ENCODE measurements around the gene SRPK2. TPM values are rescaled to one million over a fixed set of nuclear protein-coding genes. Genes with fewer than 3 reads are reported as not detected.
"Not testable (repeated sequence)": the region's sequence is repeated elsewhere in the genome, so short reads cannot be mapped to it uniquely, and the experiment has no call there.

Gene SRPK2
- total RNA-seq, 2 donors from 2014 or later: 26.5 to 28.9 TPM

- intact Hi-C loops (cut with DNase I): no loop called here
- ATAC-seq (no peak), DNase-seq (no peak)
Measured at GRCh38 chr7:105346593-105347322, 42.0 kb downstream of the SRPK2 start.

- no peak for DNase-seq
Measured at GRCh38 chr7:105346138-105346537, 42.6 kb downstream of the SRPK2 start.

GRCh38 chr7:105345725-105346124, 43.0 kb downstream of the SRPK2 start:
- no peak for DNase-seq

More at GRCh38 chr7:105346138-105346537, 42.6 kb downstream of the SRPK2 start:
- intact Hi-C loops (cut with DNase I): no loop called here
- peak in 1 of 2 donors; percentile 35 for ATAC-seq

GRCh38 chr7:105345003-105345402, 43.7 kb downstream of the SRPK2 start:
- no peak for DNase-seq

More at GRCh38 chr7:105345725-105346124, 43.0 kb downstream of the SRPK2 start:
- intact Hi-C loops (cut with DNase I): no loop called here
- no peak for ATAC-seq

GRCh38 chr7:105339404-105340323, 49.1 kb downstream of the SRPK2 start:
- peak in 1 of 2 donors; percentile 43 for ATAC-seq
- intact Hi-C loops (cut with DNase I): loop anchor here in 1 of 2 donors (10.0 kb wide), 1 partner anchor 185 kb away; no protein-coding TSS in a partner anchor
- no peak for DNase-seq

More at GRCh38 chr7:105345003-105345402, 43.7 kb downstream of the SRPK2 start:
- intact Hi-C loops (cut with DNase I): no loop called here
- ATAC-seq: no peak

- ATAC-seq: no peak
- DNase-seq: no peak
- intact Hi-C loops (cut with DNase I): loop anchor here in 1 of 2 donors (10.0 kb wide), 1 partner anchor 183 kb away; no protein-coding TSS in a partner anchor
Measured at GRCh38 chr7:105337529-105337928, 51.2 kb downstream of the SRPK2 start.

GRCh38 chr7:105336009-105336408, 52.7 kb downstream of the SRPK2 start:
- intact Hi-C loops (cut with DNase I): loop anchor here in 1 of 2 donors (10.0 kb wide), 1 partner anchor 181 kb away; no protein-coding TSS in a partner anchor
- no peak for ATAC-seq
- no peak for DNase-seq

GRCh38 chr7:105332661-105333060, 56.1 kb downstream of the SRPK2 start:
- not testable (repeated sequence) for DNase-seq, ATAC-seq
- intact Hi-C loops (cut with DNase I): loop anchor here in 1 of 2 donors (10.0 kb wide), 1 partner anchor 178 kb away; no protein-coding TSS in a partner anchor

- DNase-seq: no peak
- no peak for ATAC-seq
- intact Hi-C loops (cut with DNase I): loop anchor here in 1 of 2 donors (10.0 kb wide), 1 partner anchor 176 kb away; no protein-coding TSS in a partner anchor
Measured at GRCh38 chr7:105330526-105330925, 58.2 kb downstream of the SRPK2 start.

- intact Hi-C loops (cut with DNase I): no loop called here
- no peak for DNase-seq
- no peak for ATAC-seq
Measured at GRCh38 chr7:105327201-105327600, 61.5 kb downstream of the SRPK2 start.

- intact Hi-C loops (cut with DNase I): no loop called here
- DNase-seq (no peak), ATAC-seq (no peak)
Measured at GRCh38 chr7:105325216-105325904, 63.4 kb downstream of the SRPK2 start.

- ATAC-seq; DNase-seq; intact Hi-C loops (cut with DNase I): not testable (repeated sequence)
Measured at GRCh38 chr7:105324606-105325005, 64.1 kb downstream of the SRPK2 start.

- DNase-seq (no peak), ATAC-seq (no peak)
- intact Hi-C loops (cut with DNase I): no loop called here
Measured at GRCh38 chr7:105323366-105323765, 65.4 kb downstream of the SRPK2 start.

- DNase-seq (no peak), ATAC-seq (no peak)
- intact Hi-C loops (cut with DNase I): no loop called here
Measured at GRCh38 chr7:105322655-105323277, 66.0 kb downstream of the SRPK2 start.

GRCh38 chr7:105321754-105322455, 66.8 kb downstream of the SRPK2 start:
- intact Hi-C loops (cut with DNase I): no loop called here
- DNase-seq: no peak

GRCh38 chr7:105320896-105321295, 67.8 kb downstream of the SRPK2 start:
- DNase-seq: no peak
- intact Hi-C loops (cut with DNase I): no loop called here
- ATAC-seq: no peak

More at GRCh38 chr7:105321754-105322455, 66.8 kb downstream of the SRPK2 start:
- ATAC-seq: no peak

- intact Hi-C loops (cut with DNase I): no loop called here
- ATAC-seq: no peak
- no peak for DNase-seq
Measured at GRCh38 chr7:105319578-105319977, 69.1 kb downstream of the SRPK2 start.
